Activated CD4-positive, alpha-beta memory T cell treated with anti-CD3 and anti-CD28 coated beads, Interleukin-2, amount 10 ng/mL, durations not matched to agents 7 days and 5 days (primary cell): ENCODE measurements around the gene PHF10. TPM values are rescaled to one million over a fixed set of nuclear protein-coding genes. Genes with fewer than 3 reads are reported as not detected.
A peak's percentile ranks its signal among the peaks of the same experiment; 100 is the strongest.

ENCODE experiments used
- CTCF ChIA-PET: fragments of 350-600 bp; sonication (Branson Sonifier 250); formaldehyde crosslinking; loops from one replicate; lab custom pipeline; 2021; ENCODE audit warnings: antibody characterized with exemption, inconsistent platforms; lab: Charles Lee
- POLR2A ChIA-PET: fragments of 350-600 bp; sonication (Branson Sonifier 250); formaldehyde crosslinking; loops from one replicate; lab custom pipeline; 2021; ENCODE audit warnings: antibody characterized with exemption; lab: Charles Lee
- DNase-seq: peaks from one replicate; pipeline ENCODE4 v3.0.0-alpha.2; 2020
- H3K27ac Mint-ChIP-seq: one replicate; pipeline ENCODE4 v1.8.0; 2021; ENCODE audit warnings: mild to moderate bottlenecking, mixed read lengths
- H3K27me3 Mint-ChIP-seq: one replicate; pipeline ENCODE4 v1.8.0; 2021; ENCODE audit warnings: mixed read lengths
- H3K36me3 Mint-ChIP-seq: one replicate; pipeline ENCODE4 v1.8.0; 2021; ENCODE audit warnings: low read depth, mixed read lengths
- H3K4me1 Mint-ChIP-seq: one replicate; pipeline ENCODE4 v1.8.0; 2021; ENCODE audit warnings: mixed read lengths
- H3K4me3 Mint-ChIP-seq: one replicate; pipeline ENCODE4 v1.8.0; 2021; ENCODE audit warnings: mild to moderate bottlenecking, mixed read lengths
- H3K9me3 Mint-ChIP-seq: one replicate; pipeline ENCODE4 v1.8.0; 2021; ENCODE audit warnings: mixed read lengths
- total RNA-seq, 2 experiments: library from RNA; stranded (reverse); gene quantifications; one replicate each; pipeline ENCODE4 v1.2.3, GENCODE V29; 2021

Gene PHF10
- total RNA-seq, 2 experiments from 2014 or later, result 59.9 to 63.6 TPM

DNA sequence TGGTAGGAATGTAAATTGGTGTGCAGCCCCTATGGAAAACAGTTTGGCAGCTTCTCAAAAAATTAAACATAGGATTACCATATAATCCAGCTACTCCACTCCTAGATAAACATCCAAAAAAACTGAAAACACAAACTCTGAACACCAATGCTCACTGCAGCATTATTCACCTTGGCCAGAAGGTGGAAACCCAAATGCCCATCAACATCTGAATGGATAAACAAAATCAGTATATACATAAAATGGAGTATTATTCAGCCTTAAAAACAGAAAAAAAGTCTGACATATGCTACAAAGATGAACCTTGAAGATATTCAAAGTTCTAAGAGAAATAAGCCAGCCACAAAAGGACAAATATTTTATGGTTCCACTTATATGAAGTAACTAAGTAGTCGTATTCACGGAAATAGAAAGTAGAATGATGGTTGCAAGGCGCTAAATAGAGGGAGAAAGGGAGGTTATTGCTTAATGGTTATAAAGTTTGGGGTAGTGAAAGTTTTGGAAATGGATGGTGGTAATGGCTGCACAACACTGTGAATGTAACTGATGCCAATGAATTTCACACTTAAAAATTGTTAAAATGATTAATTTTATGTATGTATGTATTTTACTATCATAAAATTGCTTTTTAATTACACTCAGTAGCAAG is 4.0 kb downstream of the PHF10 start:
- POLR2A ChIA-PET, result interaction anchor here (1.3 to 7.1 kb wide), 5 partner anchors 16 to 71 kb away, joined by 3 to 135 read pairs (median 22); partner anchors contain the start of genes C6orf120, DYNLT2, ERMARD and WDR27
- Mint-ChIP-seq H3K27ac (no peak overlapping the region), H3K9me3 (no peaks in the 10 kb centered on the region), H3K4me1 (peaks cover 33% of the 10 kb centered on the region), H3K4me3 (no peak overlapping the region), H3K27me3 (peaks cover 2% of the 10 kb centered on the region), H3K36me3 (peaks cover 35% of the 10 kb centered on the region)
- no peak for DNase-seq
- CTCF ChIA-PET, result interaction anchor here (1.2 to 1.5 kb wide), 2 partner anchors 10 to 19 kb away, joined by 5 to 6 read pairs; partner anchors contain the start of genes C6orf120 and WDR27

DNA sequence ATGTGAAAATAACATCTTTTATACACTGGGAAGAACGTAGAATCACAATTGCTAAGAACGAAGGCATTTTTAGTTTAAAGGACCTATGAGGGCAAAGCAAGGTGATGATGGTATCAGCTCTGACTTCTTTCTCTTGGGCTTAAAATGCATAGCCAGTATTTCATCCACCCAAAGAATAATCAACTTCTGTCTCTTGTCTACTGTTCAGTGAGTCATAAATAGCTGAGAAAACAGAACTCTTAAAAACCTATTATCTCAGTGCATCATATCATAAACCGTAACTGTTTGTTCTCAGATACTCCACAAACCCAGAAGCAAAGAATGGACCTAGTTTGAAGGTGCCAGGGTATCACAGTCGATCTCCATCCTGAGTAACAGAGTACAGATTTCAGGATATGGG is 5.2 kb downstream of the PHF10 start:
- peaks cover 43% of the 10 kb centered on the region for H3K36me3 Mint-ChIP-seq
- no peak for DNase-seq
- H3K9me3 Mint-ChIP-seq, result no peaks in the 10 kb centered on the region
- CTCF ChIA-PET, result interaction anchor here (0.8 to 1.2 kb wide), 2 partner anchors 10 to 18 kb away, joined by 3 to 5 read pairs; partner anchors contain the start of genes C6orf120 and WDR27
- no peaks in the 10 kb centered on the region for H3K27me3 Mint-ChIP-seq
- H3K27ac Mint-ChIP-seq, result no peak overlapping the region
- POLR2A ChIA-PET, result interaction anchor here (1.4 to 3.8 kb wide), 3 partner anchors 15 to 32 kb away, joined by 3 to 28 read pairs (median 22); partner anchors contain the start of genes C6orf120, DYNLT2, ERMARD and WDR27
- H3K4me3 Mint-ChIP-seq, result no peak overlapping the region
- H3K4me1 Mint-ChIP-seq, result peaks cover 29% of the 10 kb centered on the region

DNA sequence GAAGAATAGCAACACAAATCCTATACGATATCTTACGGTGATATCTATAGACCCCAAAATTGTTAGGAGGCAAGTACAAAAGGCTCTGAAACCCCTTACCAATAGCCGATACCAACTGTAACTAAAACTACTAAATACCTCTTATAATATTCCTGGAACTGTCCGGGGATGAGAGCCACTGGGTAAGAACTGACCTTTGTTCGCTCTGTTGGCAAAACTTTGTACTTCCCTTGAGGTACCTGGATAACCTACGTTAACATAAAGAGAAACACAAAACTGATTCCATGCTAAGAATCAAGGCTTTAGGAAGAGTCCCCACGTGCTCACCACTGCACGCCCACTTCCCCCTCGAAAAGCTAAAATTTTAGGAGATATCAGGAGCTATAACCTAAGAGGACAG is 9.7 kb downstream of the PHF10 start:
- no peaks in the 10 kb centered on the region for H3K27me3 Mint-ChIP-seq
- CTCF ChIA-PET, result no interaction called here
- POLR2A ChIA-PET, result interaction anchor here (1.1 to 1.5 kb wide), 4 partner anchors 10 to 12 kb away, joined by 3 to 4 read pairs (median 3); partner anchors contain the start of gene C6orf120

DNA sequence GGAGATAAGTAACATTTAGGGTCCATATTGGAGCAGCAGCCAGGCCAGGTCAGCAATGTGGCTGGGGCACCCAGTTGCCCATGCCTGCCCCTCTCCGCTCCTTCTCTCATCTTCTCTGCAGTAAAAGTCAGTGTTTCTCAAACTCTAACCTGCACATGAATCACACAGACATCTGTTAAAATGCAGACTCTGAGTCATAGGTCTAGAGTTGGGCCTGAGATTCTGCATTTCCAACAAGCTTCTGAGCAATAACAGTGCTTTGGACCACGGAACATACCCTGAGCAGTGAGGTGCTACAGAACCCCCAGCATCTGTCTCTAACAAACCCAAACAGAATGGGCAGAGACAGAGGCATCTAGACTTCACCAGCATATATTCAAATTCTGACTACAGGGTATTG is 10.1 kb downstream of the PHF10 start:
- Mint-ChIP-seq H3K4me1 (peaks cover 9% of the 10 kb centered on the region), H3K36me3 (peaks cover 44% of the 10 kb centered on the region), H3K27ac (peak overlapping the region; percentile 49), H3K27me3 (no peaks in the 10 kb centered on the region), H3K9me3 (no peaks in the 10 kb centered on the region), H3K4me3 (no peak overlapping the region)
- DNase-seq, result no peak
- ChIA-PET POLR2A (interaction anchor here (1.1 to 1.3 kb wide), 2 partner anchors 9 to 11 kb away, joined by 3 to 4 read pairs; no protein-coding TSS in a partner anchor), CTCF (no interaction called here)

More for the DNA sequence above, 9.7 kb downstream of the PHF10 start:
- Mint-ChIP-seq H3K36me3 (peaks cover 47% of the 10 kb centered on the region), H3K4me3 (no peak overlapping the region), H3K4me1 (peaks cover 11% of the 10 kb centered on the region), H3K9me3 (no peaks in the 10 kb centered on the region), H3K27ac (no peak overlapping the region)
- DNase-seq, result no peak

DNA sequence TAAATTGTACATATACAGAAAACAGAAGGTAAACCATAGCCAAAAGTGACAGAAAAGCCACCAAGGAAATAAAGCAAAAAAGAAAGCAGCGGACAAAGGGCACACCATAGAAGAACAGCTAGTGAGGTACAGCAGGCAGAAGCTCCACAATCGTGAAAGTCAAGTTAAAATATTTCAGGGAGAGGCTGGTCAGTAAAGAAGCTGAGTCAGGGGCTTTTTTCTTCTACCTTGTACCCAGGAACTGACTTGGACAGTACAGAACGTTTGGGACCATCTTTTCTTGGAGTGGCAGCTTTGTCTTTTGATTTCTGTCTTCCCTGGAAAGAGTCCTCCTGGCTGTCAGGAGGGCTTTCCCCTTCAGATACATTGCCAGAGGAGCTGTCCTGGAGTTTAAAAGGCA is 14.3 kb downstream of the PHF10 start:
- Mint-ChIP-seq H3K27ac (no peak overlapping the region), H3K4me1 (peaks cover 19% of the 10 kb centered on the region), H3K36me3 (peaks cover 33% of the 10 kb centered on the region), H3K4me3 (no peak overlapping the region), H3K9me3 (no peaks in the 10 kb centered on the region), H3K27me3 (no peaks in the 10 kb centered on the region)
- ChIA-PET CTCF (interaction anchor here (1.4 kb wide), 1 partner anchor 10 kb away, joined by 6 read pairs; no protein-coding TSS in a partner anchor), POLR2A (interaction anchor here (1.2 to 4.0 kb wide), 5 partner anchors 8 to 43 kb away, joined by 4 to 29 read pairs (median 6); partner anchors contain the start of genes C6orf120, DYNLT2, ERMARD and PHF10)
- DNase-seq, result no peak

DNA sequence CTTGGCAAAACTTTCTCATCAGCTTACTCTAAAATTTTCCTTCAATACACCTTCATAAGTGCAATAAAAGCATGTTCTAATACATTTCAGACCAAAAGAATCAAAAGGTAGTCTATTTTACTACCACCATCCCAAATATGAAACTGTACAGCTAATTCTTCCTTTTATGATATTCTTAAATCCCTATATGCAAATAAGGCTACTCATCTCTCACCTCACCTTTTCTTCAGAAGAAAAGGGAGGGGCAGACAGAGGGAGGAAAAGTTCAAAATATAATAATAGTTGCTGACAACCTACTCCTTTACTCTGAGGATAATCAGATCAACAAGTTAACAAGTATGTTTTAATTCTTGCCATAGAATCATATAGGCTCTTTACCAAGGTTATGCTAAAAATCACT is 15.0 kb downstream of the PHF10 start:
- no peak for DNase-seq
- no peak overlapping the region for H3K4me3 Mint-ChIP-seq
- peaks cover 23% of the 10 kb centered on the region for H3K4me1 Mint-ChIP-seq
- H3K9me3 Mint-ChIP-seq, result no peaks in the 10 kb centered on the region
- H3K36me3 Mint-ChIP-seq, result peaks cover 30% of the 10 kb centered on the region
- ChIA-PET POLR2A (interaction anchor here (0.7 to 4.0 kb wide), 5 partner anchors 7 to 43 kb away, joined by 3 to 29 read pairs (median 6); partner anchors contain the start of genes C6orf120, DYNLT2, ERMARD and PHF10), CTCF (interaction anchor here (0.8 to 1.7 kb wide), 6 partner anchors 9 to 42 kb away, joined by 3 to 6 read pairs (median 3); partner anchors contain the start of genes DYNLT2 and ERMARD)
- H3K27ac Mint-ChIP-seq, result no peak overlapping the region
- no peaks in the 10 kb centered on the region for H3K27me3 Mint-ChIP-seq

DNA sequence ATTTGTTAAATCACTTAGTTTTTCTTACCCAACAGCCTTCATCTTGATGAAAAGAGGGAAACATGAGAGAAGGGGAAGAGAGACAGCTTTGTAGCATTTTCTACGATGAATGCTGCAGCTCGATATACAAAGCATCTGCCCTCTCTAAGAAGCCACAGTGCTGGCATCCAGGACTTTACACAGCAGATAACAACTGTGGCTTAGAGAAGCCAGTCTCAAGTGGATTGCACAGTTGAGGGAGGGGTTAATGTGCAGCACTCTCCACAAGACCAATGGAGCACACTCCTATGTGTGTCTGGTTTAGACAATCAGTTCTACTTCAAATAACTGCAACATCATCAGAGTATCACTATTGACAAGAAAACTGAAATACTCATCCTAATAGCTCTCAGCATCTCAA is 16.5 kb downstream of the PHF10 start:
- Mint-ChIP-seq H3K27ac (no peak overlapping the region), H3K9me3 (no peaks in the 10 kb centered on the region), H3K36me3 (peaks cover 35% of the 10 kb centered on the region), H3K4me1 (peaks cover 39% of the 10 kb centered on the region), H3K4me3 (no peak overlapping the region), H3K27me3 (no peaks in the 10 kb centered on the region)
- no peak for DNase-seq
- ChIA-PET POLR2A (no interaction called here), CTCF (interaction anchor here (0.6 to 1.7 kb wide), 4 partner anchors 10 to 82 kb away, joined by 4 to 6 read pairs (median 4); no protein-coding TSS in a partner anchor)

DNA sequence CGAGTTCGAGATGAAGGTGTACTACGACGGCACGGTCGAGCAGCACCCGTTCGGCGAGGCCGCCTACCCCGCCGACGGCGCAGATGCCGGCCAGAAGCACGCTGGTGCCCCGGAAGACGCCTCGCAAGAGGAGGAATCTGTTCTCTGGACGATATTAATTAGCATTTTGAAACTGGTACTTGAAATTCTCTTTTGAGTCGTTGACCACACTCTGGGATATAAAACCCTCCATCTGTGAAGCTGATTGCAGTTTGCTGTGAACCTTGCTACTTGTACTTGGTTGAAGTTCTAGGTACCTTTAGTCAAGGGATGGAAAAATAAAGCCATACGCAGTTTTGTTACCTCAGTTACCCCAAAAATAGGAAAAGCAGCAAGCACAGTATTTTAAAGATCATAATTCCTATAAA is 21.5 kb downstream of the PHF10 start:
- ChIA-PET CTCF (interaction anchor here (2.6 to 2.7 kb wide), 2 partner anchors 20 to 86 kb away, joined by 13 to 14 read pairs; no protein-coding TSS in a partner anchor), POLR2A (interaction anchor here (0.8 to 8.7 kb wide), 19 partner anchors 8 to 881 kb away, joined by 3 to 135 read pairs (median 7); partner anchors contain the start of genes DYNLT2, ERMARD, PDCD2 and PHF10)
- H3K4me1 Mint-ChIP-seq, result peaks cover 54% of the 10 kb centered on the region
- no peak for DNase-seq
- H3K36me3 Mint-ChIP-seq, result peaks cover 31% of the 10 kb centered on the region
- no peaks in the 10 kb centered on the region for H3K9me3 Mint-ChIP-seq
- peak overlapping the region; percentile 89 for H3K4me3 Mint-ChIP-seq
- no peaks in the 10 kb centered on the region for H3K27me3 Mint-ChIP-seq
- peak overlapping the region; percentile 86 for H3K27ac Mint-ChIP-seq

DNA sequence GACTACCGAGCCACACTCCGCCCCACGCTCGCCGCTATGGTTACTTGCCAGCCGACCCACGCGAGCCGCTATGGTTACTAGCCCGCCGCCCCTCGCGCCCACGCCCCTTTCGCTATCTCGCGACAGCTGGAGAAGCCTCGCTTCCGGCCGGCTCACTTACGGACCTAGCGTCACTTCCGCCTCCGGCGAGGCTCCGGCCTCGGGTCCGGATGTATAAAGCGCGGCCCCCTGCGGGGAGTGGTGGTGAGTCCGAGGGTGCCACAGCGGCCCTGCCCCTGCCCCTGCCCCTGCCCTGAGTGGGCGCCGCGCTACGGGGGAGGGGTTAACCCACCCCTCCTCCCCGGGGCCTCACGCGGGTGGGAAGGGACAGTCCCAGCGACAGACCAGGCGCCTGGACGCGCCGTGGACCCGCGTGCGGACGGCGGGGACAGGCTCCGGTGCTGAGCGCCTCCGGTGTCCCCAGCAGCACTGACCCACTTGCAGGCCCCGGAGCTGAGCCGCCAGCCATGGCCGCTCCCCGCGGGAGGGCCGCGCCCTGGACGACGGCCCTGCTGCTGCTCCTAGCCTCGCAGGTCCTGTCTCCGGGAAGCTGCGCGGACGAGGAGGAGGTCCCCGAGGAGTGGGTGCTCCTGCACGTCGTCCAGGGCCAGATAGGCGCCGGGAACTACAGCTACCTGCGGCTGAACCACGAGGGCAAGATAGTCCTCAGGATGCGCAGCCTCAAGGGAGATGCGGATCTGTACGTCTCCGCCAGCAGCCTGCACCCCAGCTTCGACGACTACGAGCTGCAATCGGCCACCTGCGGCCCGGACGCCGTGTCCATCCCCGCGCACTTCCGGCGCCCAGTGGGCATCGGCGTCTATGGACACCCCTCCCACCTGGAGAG is 22.1 kb downstream of the PHF10 start, which contains the start of the genes C6orf120 and WDR27:
C6orf120 (plus strand) TSS at position 173 of the 886 bp plus-strand sequence; CDS start at position 507, 334 bp downstream.
WDR27 (minus strand) TSS at position 76 of the 886 bp plus-strand sequence. CDS start 13,024 bp downstream, outside the sequence.
- Mint-ChIP-seq H3K9me3 (no peaks in the 10 kb centered on the region), H3K27ac (peak within 1 kb of the TSS; percentile 86), H3K36me3 (peaks cover 33% of the 10 kb centered on the region), H3K27me3 (no peaks in the 10 kb centered on the region), H3K4me1 (peaks cover 56% of the 10 kb centered on the region), H3K4me3 (peak within 1 kb of the TSS; percentile 89)
- ChIA-PET CTCF (interaction anchor here (0.6 to 2.7 kb wide), 8 partner anchors 15 to 882 kb away, joined by 3 to 14 read pairs (median 4); partner anchors contain the start of gene PDCD2), POLR2A (interaction anchor here (0.8 to 8.7 kb wide), 29 partner anchors 9 to 882 kb away, joined by 3 to 135 read pairs (median 5); partner anchors contain the start of genes DYNLT2, ERMARD, FAM120B and PDCD2)
- peak; percentile 97 for DNase-seq

DNA sequence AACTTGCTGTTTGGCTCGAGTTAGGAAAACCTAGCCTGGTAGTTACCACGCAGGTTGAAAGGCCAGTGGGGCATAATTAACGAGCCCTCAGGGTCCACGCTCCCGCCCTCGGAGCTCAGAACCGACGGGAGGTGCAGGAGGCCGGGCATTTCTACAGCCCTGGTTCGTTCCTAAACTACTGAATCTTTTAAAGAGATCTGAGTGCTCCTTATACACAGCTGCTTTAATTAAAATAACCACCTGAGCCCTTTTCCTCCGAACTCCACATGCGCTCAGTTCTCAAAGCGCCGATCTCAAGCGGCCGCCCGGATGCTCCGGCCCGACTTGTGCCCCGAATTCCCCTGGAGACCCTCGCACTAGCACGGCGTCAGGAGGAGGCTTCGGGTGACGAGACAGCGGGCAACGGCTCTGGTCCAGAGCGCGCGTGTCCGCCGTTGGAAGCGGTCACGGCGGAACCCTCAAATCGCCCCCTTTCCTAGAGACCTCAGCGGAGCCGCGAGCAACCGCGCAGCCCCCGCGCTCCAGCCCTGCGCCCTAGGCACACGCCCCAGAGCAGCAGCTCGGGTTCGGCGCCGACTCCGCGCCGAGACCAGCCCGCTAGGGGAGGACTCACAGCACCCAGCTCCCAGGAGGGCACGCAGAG is 22.9 kb downstream of the PHF10 start:
- Mint-ChIP-seq H3K27ac (peak overlapping the region; percentile 71), H3K4me1 (peaks cover 54% of the 10 kb centered on the region), H3K9me3 (no peaks in the 10 kb centered on the region), H3K27me3 (no peaks in the 10 kb centered on the region), H3K4me3 (peak overlapping the region; percentile 89), H3K36me3 (peaks cover 32% of the 10 kb centered on the region)
- CTCF ChIA-PET, result interaction anchor here (1.0 to 2.7 kb wide), 7 partner anchors 16 to 883 kb away, joined by 3 to 14 read pairs (median 3); partner anchors contain the start of gene PDCD2
- no peak for DNase-seq
- POLR2A ChIA-PET, result interaction anchor here (0.8 to 8.7 kb wide), 23 partner anchors 9 to 883 kb away, joined by 3 to 135 read pairs (median 6); partner anchors contain the start of genes DYNLT2, ERMARD, FAM120B and PDCD2

DNA sequence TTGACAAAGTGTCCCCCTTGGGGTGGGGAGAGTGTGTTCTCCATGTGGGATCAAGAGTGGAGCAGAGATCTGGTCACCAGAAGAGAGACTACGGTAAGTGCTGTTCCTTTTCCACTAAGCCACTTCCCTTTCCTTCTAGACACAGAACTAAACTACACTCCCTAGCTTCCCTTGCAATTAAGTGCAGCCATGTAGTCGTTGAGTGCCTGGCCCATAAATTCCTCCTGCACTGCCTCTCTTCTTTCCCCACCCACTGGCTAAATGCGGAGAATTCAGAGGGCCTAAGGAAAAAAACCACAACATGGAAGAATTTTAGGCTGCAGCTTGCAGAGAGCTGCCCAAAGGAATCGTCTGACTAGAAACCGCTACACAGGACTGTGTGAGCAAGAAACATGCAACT is 24.0 kb downstream of the PHF10 start:
- H3K27me3 Mint-ChIP-seq, result no peaks in the 10 kb centered on the region
- POLR2A ChIA-PET, result interaction anchor here (0.9 to 8.7 kb wide), 5 partner anchors 10 to 292 kb away, joined by 3 to 135 read pairs (median 9); partner anchors contain the start of gene PHF10
- H3K36me3 Mint-ChIP-seq, result peaks cover 28% of the 10 kb centered on the region
- no peak for DNase-seq
- H3K4me3 Mint-ChIP-seq, result peak overlapping the region; percentile 14
- peaks cover 46% of the 10 kb centered on the region for H3K4me1 Mint-ChIP-seq
- H3K9me3 Mint-ChIP-seq, result peaks cover 5% of the 10 kb centered on the region
- no peak overlapping the region for H3K27ac Mint-ChIP-seq
- CTCF ChIA-PET, result interaction anchor here (1.4 to 2.6 kb wide), 2 partner anchors 9 to 89 kb away, joined by 3 to 13 read pairs; no protein-coding TSS in a partner anchor
